SK-N-MC (cell line): ENCODE results near the gene SRPK3.

Source experiments
- EZH2 ChIP-seq: fragments of 200-600 bp; sonication (generic); IDR thresholded peaks from one replicate; pipeline ENCODE4 v1.6.1; 2017; ENCODE audit warnings: antibody characterized with exemption
- POLR2AphosphoS5 ChIP-seq: IDR thresholded peaks from 2 replicates; pipeline ENCODE4 v1.6.1; 2012; ENCODE audit warnings: mild to moderate bottlenecking, low read depth, low read length, borderline replicate concordance

- TF ChIP-seq POLR2AphosphoS5: no peak
- TF ChIP-seq EZH2: no peak
Observed at GRCh38 chrX:153778181-153778580, 2.7 kb upstream of the SRPK3 start.
